GM12873 (cell line): Measurements from ENCODE around the gene PPP1R7.

ENCODE experiments used
- CTCF ChIP-seq: IDR thresholded peaks from 2 replicates; pipeline ENCODE4 v1.5.1; 2012; ENCODE audit warnings: low read depth, mild to moderate bottlenecking, moderate library complexity, low read length, control low read depth; ENCODE audit not compliant: insufficient read depth; ENCODE audit errors: missing control alignments

Gene PPP1R7

GRCh38 chr2:241137276-241138190 is 12.7 kb upstream of the PPP1R7 start:
- no peak for TF ChIP-seq CTCF

- no peak for TF ChIP-seq CTCF
These were observed 11.8 kb upstream of the PPP1R7 start for GRCh38 chr2:241138471-241138870.

GRCh38 chr2:241139531-241140444 is 10.5 kb upstream of the PPP1R7 start:
- no peak for TF ChIP-seq CTCF

- TF ChIP-seq CTCF: no peak
These were observed 9.8 kb upstream of the PPP1R7 start for GRCh38 chr2:241140445-241140840.

GRCh38 chr2:241141214-241141770 is 9.0 kb upstream of the PPP1R7 start:
- no peak for TF ChIP-seq CTCF

- no peak for TF ChIP-seq CTCF
These were observed 8.2 kb upstream of the PPP1R7 start for GRCh38 chr2:241142063-241142462.

- no peak for TF ChIP-seq CTCF
These were observed 7.7 kb upstream of the PPP1R7 start for GRCh38 chr2:241142593-241142992.
